Left lung (tissue), 14 donors: ENCODE measurements around the gene STEAP1B. TPM values are rescaled to one million over a fixed set of nuclear protein-coding genes. Genes with fewer than 3 reads are reported as not detected.
"Not testable (repeated sequence)": the region's sequence is repeated elsewhere in the genome, so short reads cannot be mapped to it uniquely, and the experiment has no call there.

Source experiments
- ATAC-seq: fragments of 200-7000 bp; cut with Tn5 transposase; one replicate; pipeline ENCODE4 v1.9.1; 2020; ENCODE audit warnings: moderate library complexity
- DNase-seq, 4 donors: peaks; one replicate each; pipeline ENCODE4 v3.0.0-alpha.2; 2013 to 2020
- H3K27ac ChIP-seq, 2 donors: fragments of 200-600 bp; sonication (generic) in 1 of 2; one replicate each; pipeline versions ENCODE4 v1.5.0 to v1.8.0; 2020 to 2021
- H3K27me3 ChIP-seq, 2 donors: fragments of 200-600 bp; sonication (generic) in 1 of 2; one replicate each; pipeline versions ENCODE4 v1.5.0 to v1.8.0; 2020 to 2021
- H3K36me3 ChIP-seq, 2 donors: fragments of 200-600 bp; sonication (generic) in 1 of 2; one replicate each; pipeline versions ENCODE4 v1.5.0 to v1.8.0; 2020 to 2021
- H3K4me1 ChIP-seq, 2 donors: fragments of 200-600 bp; one replicate each; pipeline ENCODE4 v1.8.0; 2021
- H3K4me3 ChIP-seq, 2 donors: fragments of 200-600 bp; sonication (generic) in 1 of 2; one replicate each; pipeline versions ENCODE4 v1.5.0 to v1.8.0; 2020 to 2021; ENCODE audit warnings: mild to moderate bottlenecking in 1 of 2
- H3K9me3 ChIP-seq, 2 donors: fragments of 200-600 bp; sonication (generic) in 1 of 2; one replicate each; pipeline versions ENCODE4 v1.5.0 to v1.8.0; 2020 to 2021
- intact Hi-C, 2 donors: fragments of 100-400 bp; cut with DNase I; formaldehyde crosslinking; loops; one replicate each; pipeline versions ENCODE4 v1.11.2 to v1.14.2; 2022
- long read RNA-seq, 12 donors: library from polyadenylated mRNA in 2 of 12; unstranded in 2 of 12; transcript quantifications; one replicate each; pipeline ENCODE4 v2.0.0 and lab custom pipeline, GENCODE V29; 2019 to 2026
- polyA plus RNA-seq, 6 donors: library from polyadenylated mRNA; unstranded; fragments of 120-200 nt; gene quantifications; one replicate each; pipeline ENCODE4 v1.2.1, GENCODE V29; 2013; ENCODE audit not compliant: insufficient read length in 6 of 6
- total RNA-seq, 2 donors: library from RNA; stranded (reverse); fragmentation: NEBNext Ultra II Directional; extraction: Animal tissue kit (Norgen Biotek cat#: 25700); gene quantifications; one replicate each; pipeline ENCODE4 v1.2.1, GENCODE V29; 2021
- TF ChIP-seq, protein P1 (sequence below), 2 donors: fragments of 200-600 bp; sonication (generic) in 1 of 2; IDR thresholded peaks; one replicate each; pipeline versions ENCODE4 v1.5.0 to v1.8.0; 2021; ENCODE audit warnings: antibody characterized with exemption in 2 of 2
- donor health status: DM: no; HTN: yes; CAD: no.
- donor health status: DM: no; HTN: no; CAD: no.

Gene STEAP1B
- total RNA-seq (1 to 10 TPM in 1 of 2 donors, under 1 TPM in 1; 0.85 to 1.3 TPM), polyA plus RNA-seq (1 to 10 TPM; 2.3 to 3.4 (median 3.0) TPM)
- long read RNA-seq, donor 1, result 0 reads
- long read RNA-seq, donor 2, partial matches to known transcripts, result 0 of 1 reads
- long read RNA-seq, donor 2, other reads (novel, unspliced or antisense), result 0 of 1 reads
- long read RNA-seq, donor 3, result 0 reads
- long read RNA-seq, donor 4, partial matches to known transcripts, result 0 of 3 reads
- long read RNA-seq, donor 4, other reads (novel, unspliced or antisense), result 3 of 3 reads
- long read RNA-seq, donor 5, result 0 reads
- long read RNA-seq, donor 6, result 0 reads
- long read RNA-seq, donor 7, partial matches to known transcripts, result 744 of 744 reads
- long read RNA-seq, donor 7, other reads (novel, unspliced or antisense), result 0 of 744 reads
- long read RNA-seq, donor 8, result 0 reads
- long read RNA-seq, donor 9, result 0 reads
- long read RNA-seq, donor 10, partial matches to known transcripts, result 0 of 1 reads
- long read RNA-seq, donor 10, other reads (novel, unspliced or antisense), result 1 of 1 reads
- long read RNA-seq, donor 11, result 0 reads
- long read RNA-seq, donor 12, result 0 reads

DNA sequence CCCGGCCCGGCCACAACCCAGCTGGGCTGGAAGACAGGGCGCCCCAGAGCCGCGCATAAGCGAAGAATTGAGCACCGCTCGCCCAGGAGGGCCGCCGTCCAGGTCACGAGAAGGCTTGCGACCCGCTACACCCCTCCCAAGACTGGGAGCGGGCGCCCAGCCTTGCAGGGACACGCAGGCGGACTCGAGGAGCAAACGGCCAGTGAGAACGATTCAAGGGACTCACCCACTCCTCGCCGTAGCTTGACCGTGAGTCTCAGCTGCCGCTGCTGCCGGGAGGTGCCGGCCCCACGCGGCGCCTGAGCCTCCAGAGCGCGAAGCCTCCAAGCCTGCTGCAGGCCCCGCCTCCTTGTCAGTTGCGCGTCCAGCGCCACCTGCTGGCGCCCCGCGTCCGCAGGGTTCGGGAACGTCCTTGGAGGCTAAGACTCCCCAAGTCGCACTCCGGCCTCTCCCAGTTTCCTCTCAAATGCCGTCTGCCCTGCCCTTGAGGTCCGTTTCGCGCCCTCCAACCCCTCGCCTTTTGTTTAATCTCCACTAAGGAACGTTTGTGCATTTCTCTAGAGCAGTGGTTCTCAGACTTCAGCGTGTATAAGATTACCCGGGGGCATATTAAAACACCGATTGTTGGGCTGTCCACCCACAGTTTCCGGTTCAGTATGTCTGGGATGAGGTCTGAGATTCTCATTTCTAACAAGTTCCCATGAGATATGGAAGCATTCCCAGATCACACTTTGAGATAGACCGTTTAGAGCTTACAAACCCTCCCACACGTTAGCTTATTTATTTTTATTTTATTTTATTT is at the start of gene STEAP1B:
Gene STEAP1B (minus strand): TSS at position 301 of the 802 bp plus-strand sequence. CDS start 5,333 bp downstream, outside the sequence.
- H3K36me3 ChIP-seq, intact Hi-C loops, H3K4me1 ChIP-seq, H3K9me3 ChIP-seq, H3K4me3 ChIP-seq, H3K27ac ChIP-seq: not testable (repeated sequence)
- peaks cover 0 to 20% of the 10 kb centered on the region in 2 donors for H3K27me3 ChIP-seq
- TF ChIP-seq, protein P1, sequence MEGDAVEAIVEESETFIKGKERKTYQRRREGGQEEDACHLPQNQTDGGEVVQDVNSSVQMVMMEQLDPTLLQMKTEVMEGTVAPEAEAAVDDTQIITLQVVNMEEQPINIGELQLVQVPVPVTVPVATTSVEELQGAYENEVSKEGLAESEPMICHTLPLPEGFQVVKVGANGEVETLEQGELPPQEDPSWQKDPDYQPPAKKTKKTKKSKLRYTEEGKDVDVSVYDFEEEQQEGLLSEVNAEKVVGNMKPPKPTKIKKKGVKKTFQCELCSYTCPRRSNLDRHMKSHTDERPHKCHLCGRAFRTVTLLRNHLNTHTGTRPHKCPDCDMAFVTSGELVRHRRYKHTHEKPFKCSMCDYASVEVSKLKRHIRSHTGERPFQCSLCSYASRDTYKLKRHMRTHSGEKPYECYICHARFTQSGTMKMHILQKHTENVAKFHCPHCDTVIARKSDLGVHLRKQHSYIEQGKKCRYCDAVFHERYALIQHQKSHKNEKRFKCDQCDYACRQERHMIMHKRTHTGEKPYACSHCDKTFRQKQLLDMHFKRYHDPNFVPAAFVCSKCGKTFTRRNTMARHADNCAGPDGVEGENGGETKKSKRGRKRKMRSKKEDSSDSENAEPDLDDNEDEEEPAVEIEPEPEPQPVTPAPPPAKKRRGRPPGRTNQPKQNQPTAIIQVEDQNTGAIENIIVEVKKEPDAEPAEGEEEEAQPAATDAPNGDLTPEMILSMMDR (IDR thresholded peaks at IDR 0.05), result peak; percentile 74 to 82
- DNase-seq (peak; percentile 66 to 97 (median 85)), ATAC-seq (peak; percentile 99)

DNA sequence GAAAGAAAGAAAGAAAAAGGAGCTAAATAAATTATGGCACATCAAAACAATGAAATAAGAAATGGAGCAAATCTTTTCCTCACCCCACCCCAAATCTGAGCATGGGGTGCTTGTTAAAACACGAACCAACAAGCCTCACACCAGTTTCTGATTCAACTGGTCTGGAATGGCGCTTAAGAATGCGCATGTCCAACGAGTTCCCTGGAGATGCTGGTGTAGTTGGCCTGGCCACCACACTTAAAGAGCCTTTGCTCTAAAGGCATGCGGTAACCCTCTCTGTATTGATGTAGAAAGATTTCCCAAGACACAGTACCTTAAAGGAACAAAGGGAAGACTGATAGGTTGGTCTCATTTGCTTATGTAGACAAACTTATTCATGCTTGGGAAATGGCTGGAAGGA is 49.1 kb upstream of the STEAP1B start:
- TF ChIP-seq, protein P1 (IDR thresholded peaks at IDR 0.05), result no peak
- Histone ChIP-seq H3K36me3 (no peaks in the 10 kb centered on the region), H3K27ac (no peak overlapping the region), H3K4me3 (no peak overlapping the region), H3K27me3 (peaks cover 53 to 88% of the 10 kb centered on the region in 2 donors), H3K4me1 (peaks cover 8 to 9% of the 10 kb centered on the region in 2 donors), H3K9me3 (no peaks in the 10 kb centered on the region)
- ATAC-seq, result no peak
- intact Hi-C loops, result no loop called here
- no peak for DNase-seq

DNA sequence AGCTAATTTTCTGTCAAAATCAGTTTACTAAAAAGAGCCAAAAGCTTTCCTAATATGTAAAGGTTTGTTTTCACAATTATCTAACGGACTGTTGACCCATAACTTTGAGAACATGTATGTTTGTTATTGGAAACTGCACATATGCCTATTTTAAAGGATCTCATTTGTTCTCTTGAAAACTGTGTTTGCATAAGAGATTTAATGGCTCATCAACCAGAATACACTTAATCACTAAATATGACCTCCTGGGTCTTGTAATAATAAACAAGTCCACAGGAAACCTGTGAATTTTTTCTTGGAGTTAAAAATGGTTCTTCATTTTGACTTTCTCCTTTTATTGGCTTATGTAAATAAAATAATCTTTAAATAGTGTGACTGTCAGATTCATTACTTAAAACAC is 48.3 kb upstream of the STEAP1B start:
- ATAC-seq (no peak), DNase-seq (no peak)
- Histone ChIP-seq H3K9me3 (no peaks in the 10 kb centered on the region), H3K27me3 (peaks cover 53 to 90% of the 10 kb centered on the region in 2 donors), H3K27ac (no peak overlapping the region), H3K36me3 (no peaks in the 10 kb centered on the region), H3K4me1 (peaks cover 8 to 9% of the 10 kb centered on the region in 2 donors), H3K4me3 (no peak overlapping the region)
- intact Hi-C loops, result no loop called here
- TF ChIP-seq, protein P1 (IDR thresholded peaks at IDR 0.05), result no peak

DNA sequence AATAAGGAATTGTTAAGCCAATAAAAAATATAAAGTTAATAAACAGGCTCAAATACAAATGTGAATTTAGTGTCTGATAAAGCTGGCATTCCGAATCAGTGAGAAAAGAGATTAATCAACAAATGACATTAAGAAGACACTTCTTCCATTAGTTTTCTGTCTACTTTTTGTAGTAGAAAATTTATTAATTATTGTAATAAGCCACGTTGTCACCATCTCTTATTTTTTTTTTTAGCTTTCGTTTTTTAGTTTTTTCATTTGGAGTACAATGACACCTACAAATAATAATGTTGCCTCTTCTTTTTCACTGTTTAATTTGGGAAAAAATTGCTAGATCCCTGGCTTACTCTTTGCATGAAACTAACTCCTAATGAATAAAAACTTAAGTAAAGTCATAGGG is 46.8 kb upstream of the STEAP1B start:
- Histone ChIP-seq H3K4me1 (peaks cover 8 to 9% of the 10 kb centered on the region in 2 donors), H3K36me3 (no peaks in the 10 kb centered on the region), H3K27me3 (peaks cover 53 to 76% of the 10 kb centered on the region in 2 donors), H3K4me3 (no peak overlapping the region), H3K27ac (no peak overlapping the region), H3K9me3 (no peaks in the 10 kb centered on the region)
- intact Hi-C loops, result no loop called here
- ATAC-seq, result no peak
- no peak for DNase-seq
- TF ChIP-seq, protein P1 (IDR thresholded peaks at IDR 0.05), result no peak
